Measurements from ENCODE around the gene NOP14.

DNA sequence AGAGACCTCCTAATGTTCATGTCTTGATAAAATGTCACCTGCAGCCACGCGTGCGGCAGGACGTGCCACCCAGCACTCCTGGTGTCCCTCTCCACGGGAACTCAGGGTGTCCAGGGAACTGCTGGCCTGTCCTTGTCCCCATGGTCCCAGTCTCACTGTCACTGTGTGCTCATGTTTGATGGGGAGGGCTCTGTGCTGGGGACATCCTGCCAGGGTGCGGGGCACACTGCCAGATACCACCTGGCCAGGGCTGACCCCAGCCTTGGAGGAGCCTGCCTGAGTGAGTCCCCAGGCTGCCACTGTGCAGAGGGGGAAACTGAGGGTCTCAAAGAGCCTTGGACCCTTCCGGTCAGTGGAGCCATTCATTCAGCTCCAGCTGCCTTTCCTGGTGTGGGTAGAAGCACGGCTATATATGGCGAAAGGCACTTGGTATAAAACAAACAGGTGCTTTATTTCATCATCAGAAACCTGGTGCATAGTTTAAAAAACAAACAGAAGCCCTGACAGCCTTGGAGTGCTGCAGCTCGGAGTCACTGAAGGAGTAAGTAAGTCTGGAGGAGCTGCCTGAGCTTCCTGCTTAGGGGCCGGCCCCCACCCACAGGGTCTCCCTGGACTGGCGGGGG lies 33.0 kb downstream of the NOP14 start:
- TF ChIP-seq, protein P1, sequence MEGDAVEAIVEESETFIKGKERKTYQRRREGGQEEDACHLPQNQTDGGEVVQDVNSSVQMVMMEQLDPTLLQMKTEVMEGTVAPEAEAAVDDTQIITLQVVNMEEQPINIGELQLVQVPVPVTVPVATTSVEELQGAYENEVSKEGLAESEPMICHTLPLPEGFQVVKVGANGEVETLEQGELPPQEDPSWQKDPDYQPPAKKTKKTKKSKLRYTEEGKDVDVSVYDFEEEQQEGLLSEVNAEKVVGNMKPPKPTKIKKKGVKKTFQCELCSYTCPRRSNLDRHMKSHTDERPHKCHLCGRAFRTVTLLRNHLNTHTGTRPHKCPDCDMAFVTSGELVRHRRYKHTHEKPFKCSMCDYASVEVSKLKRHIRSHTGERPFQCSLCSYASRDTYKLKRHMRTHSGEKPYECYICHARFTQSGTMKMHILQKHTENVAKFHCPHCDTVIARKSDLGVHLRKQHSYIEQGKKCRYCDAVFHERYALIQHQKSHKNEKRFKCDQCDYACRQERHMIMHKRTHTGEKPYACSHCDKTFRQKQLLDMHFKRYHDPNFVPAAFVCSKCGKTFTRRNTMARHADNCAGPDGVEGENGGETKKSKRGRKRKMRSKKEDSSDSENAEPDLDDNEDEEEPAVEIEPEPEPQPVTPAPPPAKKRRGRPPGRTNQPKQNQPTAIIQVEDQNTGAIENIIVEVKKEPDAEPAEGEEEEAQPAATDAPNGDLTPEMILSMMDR (conservative IDR thresholded peaks at IDR 0.05; ENCODE audit: low read depth in 2 of 2): no peak
- TF ChIP-seq, protein P2, sequence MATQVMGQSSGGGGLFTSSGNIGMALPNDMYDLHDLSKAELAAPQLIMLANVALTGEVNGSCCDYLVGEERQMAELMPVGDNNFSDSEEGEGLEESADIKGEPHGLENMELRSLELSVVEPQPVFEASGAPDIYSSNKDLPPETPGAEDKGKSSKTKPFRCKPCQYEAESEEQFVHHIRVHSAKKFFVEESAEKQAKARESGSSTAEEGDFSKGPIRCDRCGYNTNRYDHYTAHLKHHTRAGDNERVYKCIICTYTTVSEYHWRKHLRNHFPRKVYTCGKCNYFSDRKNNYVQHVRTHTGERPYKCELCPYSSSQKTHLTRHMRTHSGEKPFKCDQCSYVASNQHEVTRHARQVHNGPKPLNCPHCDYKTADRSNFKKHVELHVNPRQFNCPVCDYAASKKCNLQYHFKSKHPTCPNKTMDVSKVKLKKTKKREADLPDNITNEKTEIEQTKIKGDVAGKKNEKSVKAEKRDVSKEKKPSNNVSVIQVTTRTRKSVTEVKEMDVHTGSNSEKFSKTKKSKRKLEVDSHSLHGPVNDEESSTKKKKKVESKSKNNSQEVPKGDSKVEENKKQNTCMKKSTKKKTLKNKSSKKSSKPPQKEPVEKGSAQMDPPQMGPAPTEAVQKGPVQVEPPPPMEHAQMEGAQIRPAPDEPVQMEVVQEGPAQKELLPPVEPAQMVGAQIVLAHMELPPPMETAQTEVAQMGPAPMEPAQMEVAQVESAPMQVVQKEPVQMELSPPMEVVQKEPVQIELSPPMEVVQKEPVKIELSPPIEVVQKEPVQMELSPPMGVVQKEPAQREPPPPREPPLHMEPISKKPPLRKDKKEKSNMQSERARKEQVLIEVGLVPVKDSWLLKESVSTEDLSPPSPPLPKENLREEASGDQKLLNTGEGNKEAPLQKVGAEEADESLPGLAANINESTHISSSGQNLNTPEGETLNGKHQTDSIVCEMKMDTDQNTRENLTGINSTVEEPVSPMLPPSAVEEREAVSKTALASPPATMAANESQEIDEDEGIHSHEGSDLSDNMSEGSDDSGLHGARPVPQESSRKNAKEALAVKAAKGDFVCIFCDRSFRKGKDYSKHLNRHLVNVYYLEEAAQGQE (IDR thresholded peaks at IDR 0.05; ENCODE audit: unreplicated experiment): no peak
- TF ChIP-seq CREB1 (CRISPR knock-in tag; IDR thresholded peaks at IDR 0.05; ENCODE audit: low read depth) (no peak), JUNB (IDR thresholded peaks at IDR 0.05; ENCODE audit: unreplicated experiment) (no peak), ZNF331 (CRISPR knock-in tag; IDR thresholded peaks at IDR 0.05; ENCODE audit: low read depth) (no peak), EZH2phosphoT487 (IDR thresholded peaks at IDR 0.05; ENCODE audit: unreplicated experiment) (no peak), POLR2AphosphoS5 (IDR thresholded peaks at IDR 0.05; ENCODE audit: low read depth) (no peak), NANOG (IDR thresholded peaks at IDR 0.05; ENCODE audit: borderline replicate concordance) (no peak), EZH2 (IDR thresholded peaks at IDR 0.05; ENCODE audit: low read depth, unreplicated experiment) (no peak), STAT1 (IDR thresholded peaks at IDR 0.05; ENCODE audit: unreplicated experiment) (no peak), ZNF114 (CRISPR knock-in tag; IDR thresholded peaks at IDR 0.05) (no peak)
- TF ChIP-seq, protein P3, sequence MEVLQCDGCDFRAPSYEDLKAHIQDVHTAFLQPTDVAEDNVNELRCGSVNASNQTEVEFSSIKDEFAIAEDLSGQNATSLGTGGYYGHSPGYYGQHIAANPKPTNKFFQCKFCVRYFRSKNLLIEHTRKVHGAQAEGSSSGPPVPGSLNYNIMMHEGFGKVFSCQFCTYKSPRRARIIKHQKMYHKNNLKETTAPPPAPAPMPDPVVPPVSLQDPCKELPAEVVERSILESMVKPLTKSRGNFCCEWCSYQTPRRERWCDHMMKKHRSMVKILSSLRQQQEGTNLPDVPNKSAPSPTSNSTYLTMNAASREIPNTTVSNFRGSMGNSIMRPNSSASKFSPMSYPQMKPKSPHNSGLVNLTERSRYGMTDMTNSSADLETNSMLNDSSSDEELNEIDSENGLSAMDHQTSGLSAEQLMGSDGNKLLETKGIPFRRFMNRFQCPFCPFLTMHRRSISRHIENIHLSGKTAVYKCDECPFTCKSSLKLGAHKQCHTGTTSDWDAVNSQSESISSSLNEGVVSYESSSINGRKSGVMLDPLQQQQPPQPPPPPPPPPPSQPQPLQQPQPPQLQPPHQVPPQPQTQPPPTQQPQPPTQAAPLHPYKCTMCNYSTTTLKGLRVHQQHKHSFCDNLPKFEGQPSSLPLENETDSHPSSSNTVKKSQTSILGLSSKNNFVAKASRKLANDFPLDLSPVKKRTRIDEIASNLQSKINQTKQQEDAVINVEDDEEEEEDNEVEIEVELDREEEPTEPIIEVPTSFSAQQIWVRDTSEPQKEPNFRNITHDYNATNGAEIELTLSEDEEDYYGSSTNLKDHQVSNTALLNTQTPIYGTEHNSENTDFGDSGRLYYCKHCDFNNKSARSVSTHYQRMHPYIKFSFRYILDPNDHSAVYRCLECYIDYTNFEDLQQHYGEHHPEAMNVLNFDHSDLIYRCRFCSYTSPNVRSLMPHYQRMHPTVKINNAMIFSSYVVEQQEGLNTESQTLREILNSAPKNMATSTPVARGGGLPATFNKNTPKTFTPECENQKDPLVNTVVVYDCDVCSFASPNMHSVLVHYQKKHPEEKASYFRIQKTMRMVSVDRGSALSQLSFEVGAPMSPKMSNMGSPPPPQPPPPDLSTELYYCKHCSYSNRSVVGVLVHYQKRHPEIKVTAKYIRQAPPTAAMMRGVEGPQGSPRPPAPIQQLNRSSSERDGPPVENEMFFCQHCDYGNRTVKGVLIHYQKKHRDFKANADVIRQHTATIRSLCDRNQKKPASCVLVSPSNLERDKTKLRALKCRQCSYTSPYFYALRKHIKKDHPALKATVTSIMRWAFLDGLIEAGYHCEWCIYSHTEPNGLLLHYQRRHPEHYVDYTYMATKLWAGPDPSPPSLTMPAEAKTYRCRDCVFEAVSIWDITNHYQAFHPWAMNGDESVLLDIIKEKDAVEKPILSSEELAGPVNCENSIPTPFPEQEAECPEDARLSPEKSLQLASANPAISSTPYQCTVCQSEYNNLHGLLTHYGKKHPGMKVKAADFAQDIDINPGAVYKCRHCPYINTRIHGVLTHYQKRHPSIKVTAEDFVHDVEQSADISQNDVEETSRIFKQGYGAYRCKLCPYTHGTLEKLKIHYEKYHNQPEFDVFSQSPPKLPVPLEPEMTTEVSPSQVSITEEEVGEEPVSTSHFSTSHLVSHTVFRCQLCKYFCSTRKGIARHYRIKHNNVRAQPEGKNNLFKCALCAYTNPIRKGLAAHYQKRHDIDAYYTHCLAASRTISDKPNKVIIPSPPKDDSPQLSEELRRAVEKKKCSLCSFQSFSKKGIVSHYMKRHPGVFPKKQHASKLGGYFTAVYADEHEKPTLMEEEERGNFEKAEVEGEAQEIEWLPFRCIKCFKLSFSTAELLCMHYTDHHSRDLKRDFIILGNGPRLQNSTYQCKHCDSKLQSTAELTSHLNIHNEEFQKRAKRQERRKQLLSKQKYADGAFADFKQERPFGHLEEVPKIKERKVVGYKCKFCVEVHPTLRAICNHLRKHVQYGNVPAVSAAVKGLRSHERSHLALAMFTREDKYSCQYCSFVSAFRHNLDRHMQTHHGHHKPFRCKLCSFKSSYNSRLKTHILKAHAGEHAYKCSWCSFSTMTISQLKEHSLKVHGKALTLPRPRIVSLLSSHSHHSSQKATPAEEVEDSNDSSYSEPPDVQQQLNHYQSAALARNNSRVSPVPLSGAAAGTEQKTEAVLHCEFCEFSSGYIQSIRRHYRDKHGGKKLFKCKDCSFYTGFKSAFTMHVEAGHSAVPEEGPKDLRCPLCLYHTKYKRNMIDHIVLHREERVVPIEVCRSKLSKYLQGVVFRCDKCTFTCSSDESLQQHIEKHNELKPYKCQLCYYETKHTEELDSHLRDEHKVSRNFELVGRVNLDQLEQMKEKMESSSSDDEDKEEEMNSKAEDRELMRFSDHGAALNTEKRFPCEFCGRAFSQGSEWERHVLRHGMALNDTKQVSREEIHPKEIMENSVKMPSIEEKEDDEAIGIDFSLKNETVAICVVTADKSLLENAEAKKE (CRISPR knock-in tag; IDR thresholded peaks at IDR 0.05): no peak
- TF ChIP-seq, protein P4, sequence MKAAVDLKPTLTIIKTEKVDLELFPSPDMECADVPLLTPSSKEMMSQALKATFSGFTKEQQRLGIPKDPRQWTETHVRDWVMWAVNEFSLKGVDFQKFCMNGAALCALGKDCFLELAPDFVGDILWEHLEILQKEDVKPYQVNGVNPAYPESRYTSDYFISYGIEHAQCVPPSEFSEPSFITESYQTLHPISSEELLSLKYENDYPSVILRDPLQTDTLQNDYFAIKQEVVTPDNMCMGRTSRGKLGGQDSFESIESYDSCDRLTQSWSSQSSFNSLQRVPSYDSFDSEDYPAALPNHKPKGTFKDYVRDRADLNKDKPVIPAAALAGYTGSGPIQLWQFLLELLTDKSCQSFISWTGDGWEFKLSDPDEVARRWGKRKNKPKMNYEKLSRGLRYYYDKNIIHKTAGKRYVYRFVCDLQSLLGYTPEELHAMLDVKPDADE (IDR thresholded peaks at IDR 0.05): no peak

Measured in GM23338 (cell line).